KMS-11 (cell line): ENCODE measurements around the gene S100PBP.

Experiments used
- H2AFZ ChIP-seq: fragments of 200-600 bp; sonication (generic); 2 replicates; pipeline ENCODE4 v1.6.1; 2016; ENCODE audit warnings: antibody characterized with exemption, mixed run types, low read depth
- H3K27ac ChIP-seq: fragments of 200-600 bp; sonication (generic); 2 replicates; pipeline ENCODE4 v1.6.1; 2016; ENCODE audit warnings: mild to moderate bottlenecking, mixed run types
- H3K27me3 ChIP-seq: fragments of 200-600 bp; sonication (generic); 2 replicates; pipeline ENCODE4 v1.6.1; 2017; ENCODE audit warnings: mild to moderate bottlenecking, low read depth, mixed run types, moderate library complexity; ENCODE audit not compliant: insufficient read depth
- H3K36me3 ChIP-seq: fragments of 200-600 bp; sonication (generic); 2 replicates; pipeline ENCODE4 v1.6.1; 2017; ENCODE audit warnings: mild to moderate bottlenecking, mixed run types; ENCODE audit not compliant: insufficient read depth
- H3K4me1 ChIP-seq: fragments of 200-600 bp; sonication (generic); 2 replicates; pipeline ENCODE4 v1.6.1; 2016; ENCODE audit warnings: mild to moderate bottlenecking, low read depth, mixed run types; ENCODE audit not compliant: poor library complexity, severe bottlenecking
- H3K4me2 ChIP-seq: fragments of 200-600 bp; sonication (generic); 2 replicates; pipeline ENCODE4 v1.7.0; 2016; ENCODE audit warnings: mild to moderate bottlenecking, mixed run types
- H3K4me3 ChIP-seq: fragments of 200-600 bp; sonication (generic); IDR thresholded peaks from 2 replicates; pipeline ENCODE4 v1.6.1; 2017; ENCODE audit warnings: low read depth, low read length, mixed read lengths; ENCODE audit not compliant: insufficient read depth
- H3K79me2 ChIP-seq: fragments of 200-600 bp; sonication (generic); 2 replicates; pipeline ENCODE4 v1.6.1; 2016; ENCODE audit warnings: low read depth, mixed run types; ENCODE audit not compliant: insufficient read depth
- H3K9ac ChIP-seq: fragments of 200-600 bp; sonication (generic); 2 replicates; pipeline ENCODE4 v1.6.1; 2016; ENCODE audit warnings: mild to moderate bottlenecking, mixed run types
- H4K20me1 ChIP-seq: fragments of 200-600 bp; sonication (generic); 2 replicates; pipeline ENCODE4 v1.6.1; 2016; ENCODE audit warnings: mild to moderate bottlenecking, mixed run types; ENCODE audit not compliant: insufficient read depth
- CTCF ChIP-seq: fragments of 200-600 bp; sonication (generic); conservative IDR thresholded peaks from 2 replicates; pipeline ENCODE4 v1.6.1; 2017; ENCODE audit warnings: low read depth, mild to moderate bottlenecking, antibody characterized with exemption, low read length, moderate library complexity, mixed read lengths

S100PBP gene

GRCh38 chr1:32876341-32877210 lies 59.1 kb downstream of the S100PBP start:
- Histone ChIP-seq H3K4me1 (peaks cover 5% of the 10 kb centered on the region), H3K27me3 (no peaks in the 10 kb centered on the region), H3K4me2 (no peak overlapping the region), H3K4me3 (no peak overlapping the region), H3K79me2 (no peaks in the 10 kb centered on the region), H3K27ac (no peak overlapping the region), H2AFZ (no peak overlapping the region), H4K20me1 (no peaks in the 10 kb centered on the region), H3K36me3 (no peaks in the 10 kb centered on the region), H3K9ac (no peak overlapping the region)
- TF ChIP-seq CTCF, result peak; percentile 95

- Histone ChIP-seq H2AFZ (no peak overlapping the region), H3K4me1 (peaks cover 5% of the 10 kb centered on the region)
- TF ChIP-seq CTCF, result no peak
Measured at GRCh38 chr1:32877211-32878110, 60.0 kb downstream of the S100PBP start.

GRCh38 chr1:32878183-32878582 lies 60.7 kb downstream of the S100PBP start:
- H3K4me3 ChIP-seq, result no peak overlapping the region
- H3K27me3 ChIP-seq, result no peaks in the 10 kb centered on the region
- H3K36me3 ChIP-seq, result no peaks in the 10 kb centered on the region
- no peaks in the 10 kb centered on the region for H3K79me2 ChIP-seq
- no peak overlapping the region for H2AFZ ChIP-seq
- H3K27ac ChIP-seq, result no peak overlapping the region
- no peak for TF ChIP-seq CTCF
- H3K4me1 ChIP-seq, result no peaks in the 10 kb centered on the region
- no peak overlapping the region for H3K4me2 ChIP-seq
- no peak overlapping the region for H3K9ac ChIP-seq
- H4K20me1 ChIP-seq, result no peaks in the 10 kb centered on the region

More at GRCh38 chr1:32877211-32878110, 60.0 kb downstream of the S100PBP start:
- Histone ChIP-seq H4K20me1 (no peaks in the 10 kb centered on the region), H3K9ac (no peak overlapping the region), H3K79me2 (no peaks in the 10 kb centered on the region), H3K36me3 (no peaks in the 10 kb centered on the region), H3K27ac (no peak overlapping the region), H3K27me3 (no peaks in the 10 kb centered on the region), H3K4me2 (no peak overlapping the region), H3K4me3 (no peak overlapping the region)

- H3K27me3 ChIP-seq, result 0 out of 2 replicates have a peak, but pooled peaks cover 2% of the 10 kb centered on the region
- no peaks in the 10 kb centered on the region for H4K20me1 ChIP-seq
- H3K4me3 ChIP-seq, result no peak overlapping the region
- TF ChIP-seq CTCF, result no peak
- no peak overlapping the region for H3K4me2 ChIP-seq
- H3K79me2 ChIP-seq, result no peaks in the 10 kb centered on the region
- no peak overlapping the region for H3K9ac ChIP-seq
- no peaks in the 10 kb centered on the region for H3K36me3 ChIP-seq
- no peak overlapping the region for H2AFZ ChIP-seq
- H3K4me1 ChIP-seq, result no peaks in the 10 kb centered on the region
- H3K27ac ChIP-seq, result no peak overlapping the region
Measured at GRCh38 chr1:32878637-32879041, 61.2 kb downstream of the S100PBP start.
